Left ventricle myocardium inferior (tissue), 1 donor: ENCODE data around the gene STOM. TPM values are rescaled to one million over a fixed set of nuclear protein-coding genes. Genes with fewer than 3 reads are reported as not detected.
A peak's percentile ranks its signal among the peaks of the same experiment; 100 is the strongest.

ENCODE experiments used
- DNase-seq: peaks from one replicate; pipeline ENCODE4 v3.0.0-alpha.2; 2020
- H3K27ac ChIP-seq: fragments of 200-600 bp; replicated peaks from 2 replicates; pipeline ENCODE4 v1.8.0; 2021
- H3K27me3 ChIP-seq: fragments of 200-600 bp; 2 replicates; pipeline ENCODE4 v1.8.0; 2021; ENCODE audit warnings: low read depth
- H3K36me3 ChIP-seq: fragments of 200-600 bp; 2 replicates; pipeline ENCODE4 v1.8.0; 2021
- H3K4me1 ChIP-seq: fragments of 200-600 bp; 2 replicates; pipeline ENCODE4 v1.8.0; 2021
- H3K4me3 ChIP-seq: fragments of 200-600 bp; 2 replicates; pipeline ENCODE4 v1.8.0; 2021; ENCODE audit warnings: mild to moderate bottlenecking, moderate library complexity
- H3K9me3 ChIP-seq: fragments of 200-600 bp; replicated peaks from 2 replicates; pipeline ENCODE4 v1.8.0; 2021
- intact Hi-C: fragments of 100-400 bp; cut with micrococcal nuclease; formaldehyde crosslinking; loops from one replicate; pipeline ENCODE4 v1.11.0; 2022
- total RNA-seq: library from RNA; stranded (reverse); fragmentation: NEBNext Ultra II Directional; extraction: Animal tissue kit (Norgen Biotek cat#: 25700); gene quantifications from one replicate; pipeline ENCODE4 v1.2.1, GENCODE V29; 2021
- TF ChIP-seq, protein P1 (sequence below): fragments of 200-600 bp; IDR thresholded peaks from 2 replicates; pipeline ENCODE4 v1.8.0; 2021; ENCODE audit warnings: antibody characterized with exemption, mild to moderate bottlenecking, borderline replicate concordance
- donor health status: DM: no; HTN: yes; CAD: no; lungs with severe emphysema.

Gene STOM
- total RNA-seq, 1 donor from 2014 or later, result 165 TPM

DNA sequence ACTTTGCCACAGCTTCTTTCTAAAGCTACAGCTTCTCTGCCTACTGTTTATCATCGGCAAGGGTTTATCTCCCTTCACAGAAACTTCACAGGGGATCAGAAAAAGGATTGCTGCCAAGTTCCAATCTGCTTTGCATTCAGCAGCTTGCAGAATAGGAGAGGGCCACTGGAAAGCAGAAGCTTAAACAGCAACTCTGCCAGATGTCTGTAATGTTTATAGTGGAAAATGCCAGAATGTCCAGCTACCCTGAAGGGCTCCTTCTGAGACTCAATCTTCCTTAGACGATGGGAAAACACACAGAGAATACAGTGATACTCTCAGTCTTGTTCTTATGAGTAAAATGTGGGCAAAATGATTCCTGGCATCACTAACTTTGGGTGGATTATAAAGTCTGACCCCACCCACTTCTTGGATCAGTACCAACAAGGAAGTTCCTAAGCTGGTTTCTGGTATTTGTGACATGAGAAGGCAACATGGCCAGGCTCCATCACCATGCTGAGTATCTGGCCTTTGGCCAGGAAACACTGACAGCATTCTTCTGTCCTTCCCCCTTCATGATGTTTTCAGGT is 19.0 kb downstream of the STOM start:
- H3K36me3 ChIP-seq, result peaks cover 80% of the 10 kb centered on the region
- no peaks in the 10 kb centered on the region for H3K9me3 ChIP-seq
- TF ChIP-seq, protein P1, sequence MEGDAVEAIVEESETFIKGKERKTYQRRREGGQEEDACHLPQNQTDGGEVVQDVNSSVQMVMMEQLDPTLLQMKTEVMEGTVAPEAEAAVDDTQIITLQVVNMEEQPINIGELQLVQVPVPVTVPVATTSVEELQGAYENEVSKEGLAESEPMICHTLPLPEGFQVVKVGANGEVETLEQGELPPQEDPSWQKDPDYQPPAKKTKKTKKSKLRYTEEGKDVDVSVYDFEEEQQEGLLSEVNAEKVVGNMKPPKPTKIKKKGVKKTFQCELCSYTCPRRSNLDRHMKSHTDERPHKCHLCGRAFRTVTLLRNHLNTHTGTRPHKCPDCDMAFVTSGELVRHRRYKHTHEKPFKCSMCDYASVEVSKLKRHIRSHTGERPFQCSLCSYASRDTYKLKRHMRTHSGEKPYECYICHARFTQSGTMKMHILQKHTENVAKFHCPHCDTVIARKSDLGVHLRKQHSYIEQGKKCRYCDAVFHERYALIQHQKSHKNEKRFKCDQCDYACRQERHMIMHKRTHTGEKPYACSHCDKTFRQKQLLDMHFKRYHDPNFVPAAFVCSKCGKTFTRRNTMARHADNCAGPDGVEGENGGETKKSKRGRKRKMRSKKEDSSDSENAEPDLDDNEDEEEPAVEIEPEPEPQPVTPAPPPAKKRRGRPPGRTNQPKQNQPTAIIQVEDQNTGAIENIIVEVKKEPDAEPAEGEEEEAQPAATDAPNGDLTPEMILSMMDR, result no peak
- H3K27ac ChIP-seq, result peak overlapping the region; percentile 98
- intact Hi-C loops, result no loop called here
- peak; percentile 57 for DNase-seq
- no peaks in the 10 kb centered on the region for H3K27me3 ChIP-seq
- H3K4me3 ChIP-seq, result peak overlapping the region; percentile 16
- H3K4me1 ChIP-seq, result peaks cover 100% of the 10 kb centered on the region

DNA sequence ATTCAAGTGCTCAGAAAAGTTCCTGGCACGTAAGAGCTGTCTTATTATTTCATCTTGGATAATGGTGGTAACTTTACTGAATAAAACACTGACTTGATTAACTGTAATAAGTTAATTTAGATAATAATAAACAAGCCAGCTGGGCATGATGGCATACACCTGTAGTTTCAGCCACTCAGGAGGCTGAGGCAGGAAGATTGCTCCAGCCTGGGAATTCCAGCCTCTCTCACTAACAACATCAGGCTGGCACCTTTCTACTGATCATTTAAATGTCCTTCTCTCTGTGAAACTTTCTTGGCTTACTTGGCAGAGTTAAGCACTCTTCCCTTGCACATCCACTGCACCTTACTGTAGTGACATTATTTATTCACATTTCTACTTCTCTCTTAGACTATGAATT is 20.0 kb downstream of the STOM start:
- no peak for DNase-seq
- Histone ChIP-seq H3K27me3 (no peaks in the 10 kb centered on the region), H3K4me3 (no peak overlapping the region), H3K4me1 (peaks cover 100% of the 10 kb centered on the region), H3K27ac (peak overlapping the region; percentile 98), H3K9me3 (no peaks in the 10 kb centered on the region), H3K36me3 (peaks cover 81% of the 10 kb centered on the region)
- TF ChIP-seq, protein P1, result no peak
- intact Hi-C loops, result no loop called here

DNA sequence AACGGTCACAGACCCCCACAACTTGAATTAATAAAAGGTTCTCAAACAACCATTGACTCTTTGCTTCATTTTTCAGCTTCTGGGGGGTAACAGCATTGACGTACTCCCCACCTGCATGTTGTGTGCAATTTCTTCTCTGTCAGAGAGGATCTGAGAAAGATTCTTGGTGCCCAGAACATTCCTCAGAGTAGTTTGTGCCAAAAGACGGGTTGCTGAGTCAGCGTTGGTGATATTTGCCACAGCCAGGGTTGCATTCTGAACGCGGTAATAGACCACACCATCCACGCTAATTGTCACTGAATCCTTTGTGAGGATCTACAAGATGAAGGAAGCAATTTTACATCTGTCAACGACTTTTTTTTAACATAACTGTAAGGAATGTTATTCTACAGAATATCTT is 21.0 kb downstream of the STOM start:
- intact Hi-C loops, result no loop called here
- Histone ChIP-seq H3K27me3 (no peaks in the 10 kb centered on the region), H3K4me1 (peaks cover 100% of the 10 kb centered on the region), H3K36me3 (peaks cover 82% of the 10 kb centered on the region), H3K9me3 (no peaks in the 10 kb centered on the region), H3K4me3 (no peak overlapping the region), H3K27ac (peak overlapping the region; percentile 98)
- DNase-seq, result no peak
- TF ChIP-seq, protein P1, result no peak

DNA sequence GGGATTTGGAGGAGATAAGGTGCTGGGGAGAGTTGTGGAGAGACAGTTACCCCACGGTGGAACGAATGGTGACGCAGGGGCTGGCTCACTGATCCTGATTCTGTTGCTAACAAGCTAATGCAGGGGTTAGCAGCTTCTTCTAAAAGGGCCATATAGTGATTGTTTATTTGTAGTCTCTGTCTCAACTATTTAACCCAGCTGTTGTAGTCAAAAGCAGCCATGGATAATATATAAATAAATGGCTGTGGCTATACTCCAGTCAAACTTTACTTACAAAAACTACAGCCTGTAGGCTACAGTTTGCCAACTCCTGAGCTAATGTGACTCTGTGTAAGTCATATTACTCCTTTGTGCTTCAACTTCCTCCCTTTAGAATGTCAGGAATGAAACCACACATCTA is 21.8 kb downstream of the STOM start:
- H3K4me1 ChIP-seq, result peaks cover 99% of the 10 kb centered on the region
- no peaks in the 10 kb centered on the region for H3K9me3 ChIP-seq
- peaks cover 86% of the 10 kb centered on the region for H3K36me3 ChIP-seq
- intact Hi-C loops, result no loop called here
- DNase-seq, result no peak
- no peaks in the 10 kb centered on the region for H3K27me3 ChIP-seq
- TF ChIP-seq, protein P1, result no peak
- H3K27ac ChIP-seq, result peak overlapping the region; percentile 98
- no peak overlapping the region for H3K4me3 ChIP-seq

DNA sequence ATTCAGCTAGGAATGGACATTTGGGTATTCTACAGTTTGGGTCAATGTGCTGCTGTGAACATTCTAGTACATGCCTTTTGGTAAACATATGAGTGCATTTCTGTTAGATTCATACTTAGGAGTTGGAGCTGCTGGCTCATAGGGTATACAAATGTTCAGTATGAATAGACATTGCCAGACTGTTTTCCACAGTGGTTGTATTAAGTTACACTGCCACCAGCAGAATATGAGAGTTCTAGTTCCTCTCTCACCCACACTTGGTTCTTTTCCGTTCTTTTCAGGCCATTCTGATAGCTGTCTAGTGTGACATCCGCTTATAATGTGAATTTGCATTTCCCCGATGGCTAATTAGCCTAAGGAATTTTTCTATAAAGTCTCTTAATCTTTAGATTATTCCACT is 25.0 kb downstream of the STOM start:
- Histone ChIP-seq H3K27ac (peak overlapping the region; percentile 45), H3K36me3 (peaks cover 99% of the 10 kb centered on the region)

More for the DNA sequence above, 25.0 kb downstream of the STOM start:
- peaks cover 78% of the 10 kb centered on the region for H3K4me1 ChIP-seq
- no peaks in the 10 kb centered on the region for H3K9me3 ChIP-seq
- no peak overlapping the region for H3K4me3 ChIP-seq
- intact Hi-C loops, result no loop called here
- no peaks in the 10 kb centered on the region for H3K27me3 ChIP-seq
- TF ChIP-seq, protein P1, result no peak
- no peak for DNase-seq
